ENCODE measurements around the gene HTATIP2.

DNA sequence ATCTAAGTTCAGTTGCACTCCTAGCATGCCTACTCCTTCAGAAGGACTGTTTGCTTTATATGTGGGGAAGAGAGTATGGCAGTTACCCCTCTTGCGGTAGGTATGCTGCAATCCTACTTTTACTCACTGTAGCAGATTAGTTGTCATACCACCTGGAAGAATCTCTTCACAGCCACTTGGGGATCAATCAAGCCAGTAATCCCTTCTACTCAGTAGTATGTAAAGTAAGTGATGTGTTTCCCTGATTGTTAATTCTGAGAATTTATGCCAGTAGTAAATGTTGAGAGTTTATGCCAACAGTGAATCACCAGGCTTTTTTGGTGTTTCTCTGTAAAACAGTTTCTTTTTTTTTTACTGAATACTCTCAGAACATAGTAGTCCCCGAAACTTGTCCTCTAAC, 58.4 kb downstream of the HTATIP2 start:
- no peak for TF ChIP-seq ZNF70 (CRISPR knock-in tag; IDR thresholded peaks at IDR 0.05)
- no peak for TF ChIP-seq GLIS3 (CRISPR knock-in tag; IDR thresholded peaks at IDR 0.05)
- TF ChIP-seq CSDC2 (CRISPR knock-in tag; IDR thresholded peaks at IDR 0.05), result no peak
- no peak for TF ChIP-seq ARNTL (CRISPR knock-in tag; IDR thresholded peaks at IDR 0.05; ENCODE audit: borderline replicate concordance, low read depth)
- TF ChIP-seq RARB (CRISPR knock-in tag; IDR thresholded peaks at IDR 0.05), result no peak

Measured in SK-N-SH treated with all-trans-retinoic acid at 6 μM for 48 hours (cell line).